SK-N-SH (cell line): ENCODE measurements around the gene RNLS.

Experiments
- POLR2AphosphoS5 ChIP-seq: IDR thresholded peaks from 2 replicates; pipeline ENCODE4 v1.6.1; 2012; ENCODE audit warnings: low read depth, low read length
- TF ChIP-seq, protein P1 (sequence below): fragments of 200-600 bp; sonication (generic); IDR thresholded peaks from 2 replicates; pipeline ENCODE4 v1.6.1; 2017; ENCODE audit warnings: antibody characterized with exemption, mild to moderate bottlenecking, moderate library complexity
- TF ChIP-seq, protein P2 (sequence below): IDR thresholded peaks from 2 replicates; pipeline ENCODE4 v1.4.0; 2012; ENCODE audit warnings: low read depth

DNA sequence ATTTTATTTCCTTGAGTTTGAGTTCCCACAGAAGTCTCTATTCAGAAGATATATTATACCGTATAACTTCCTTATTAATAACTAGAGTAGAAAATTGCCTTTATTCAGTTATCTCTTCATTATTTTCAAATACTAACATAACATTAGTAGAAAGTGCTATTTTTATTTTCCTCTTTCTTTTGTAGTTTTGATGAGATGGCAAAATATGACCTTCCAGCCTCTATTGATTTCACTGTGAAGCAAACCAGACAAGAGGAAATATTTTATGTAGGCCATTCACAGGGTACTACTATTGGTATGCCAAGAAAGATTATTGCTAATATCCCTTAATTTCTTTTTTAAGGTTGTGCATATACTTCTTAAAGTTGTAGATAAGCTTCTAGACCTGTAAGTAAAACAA is 11.4 kb upstream of the RNLS start:
- TF ChIP-seq, protein P1, sequence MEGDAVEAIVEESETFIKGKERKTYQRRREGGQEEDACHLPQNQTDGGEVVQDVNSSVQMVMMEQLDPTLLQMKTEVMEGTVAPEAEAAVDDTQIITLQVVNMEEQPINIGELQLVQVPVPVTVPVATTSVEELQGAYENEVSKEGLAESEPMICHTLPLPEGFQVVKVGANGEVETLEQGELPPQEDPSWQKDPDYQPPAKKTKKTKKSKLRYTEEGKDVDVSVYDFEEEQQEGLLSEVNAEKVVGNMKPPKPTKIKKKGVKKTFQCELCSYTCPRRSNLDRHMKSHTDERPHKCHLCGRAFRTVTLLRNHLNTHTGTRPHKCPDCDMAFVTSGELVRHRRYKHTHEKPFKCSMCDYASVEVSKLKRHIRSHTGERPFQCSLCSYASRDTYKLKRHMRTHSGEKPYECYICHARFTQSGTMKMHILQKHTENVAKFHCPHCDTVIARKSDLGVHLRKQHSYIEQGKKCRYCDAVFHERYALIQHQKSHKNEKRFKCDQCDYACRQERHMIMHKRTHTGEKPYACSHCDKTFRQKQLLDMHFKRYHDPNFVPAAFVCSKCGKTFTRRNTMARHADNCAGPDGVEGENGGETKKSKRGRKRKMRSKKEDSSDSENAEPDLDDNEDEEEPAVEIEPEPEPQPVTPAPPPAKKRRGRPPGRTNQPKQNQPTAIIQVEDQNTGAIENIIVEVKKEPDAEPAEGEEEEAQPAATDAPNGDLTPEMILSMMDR: no peak
- no peak for TF ChIP-seq POLR2AphosphoS5
- TF ChIP-seq, protein P2, sequence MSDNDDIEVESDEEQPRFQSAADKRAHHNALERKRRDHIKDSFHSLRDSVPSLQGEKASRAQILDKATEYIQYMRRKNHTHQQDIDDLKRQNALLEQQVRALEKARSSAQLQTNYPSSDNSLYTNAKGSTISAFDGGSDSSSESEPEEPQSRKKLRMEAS: no peak
